NCI-H1092 treated with DMSO at 0.1 percent for 48 hours (cell line): ENCODE measurements around the gene NBEA.

Experiments
- DNase-seq: peaks from one replicate; lab custom pipeline; 2025; lab: John Stamatoyannopoulos, UW

Gene NBEA

DNA sequence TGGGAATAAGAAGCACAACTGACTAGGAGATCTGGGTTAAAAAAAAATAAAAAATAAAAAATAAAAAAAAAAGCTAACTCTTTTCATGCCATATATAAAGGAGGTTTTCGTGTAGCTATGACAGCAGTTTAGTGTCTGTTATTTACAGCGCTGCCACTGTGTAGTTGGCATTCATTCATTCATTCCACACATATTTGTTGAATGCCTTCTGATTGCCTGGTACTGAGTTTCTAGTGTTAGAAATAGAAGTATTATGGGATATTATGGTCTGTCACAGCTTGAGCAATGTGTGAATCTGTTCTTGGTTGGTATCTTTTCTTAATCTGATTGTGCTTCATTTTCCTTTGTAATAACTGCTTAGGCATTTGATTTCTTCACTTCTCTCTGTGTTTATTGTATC lies 237.4 kb downstream of the NBEA start:
- no peak for DNase-seq

- no peak for DNase-seq
Measured at GRCh38 chr13:35179920-35180663, 238.0 kb downstream of the NBEA start.

GRCh38 chr13:35190241-35190640 lies 248.2 kb downstream of the NBEA start:
- DNase-seq: no peak

GRCh38 chr13:35191883-35192282 lies 249.8 kb downstream of the NBEA start:
- DNase-seq: no peak

GRCh38 chr13:35198613-35199200 lies 256.6 kb downstream of the NBEA start:
- DNase-seq: no peak

DNA sequence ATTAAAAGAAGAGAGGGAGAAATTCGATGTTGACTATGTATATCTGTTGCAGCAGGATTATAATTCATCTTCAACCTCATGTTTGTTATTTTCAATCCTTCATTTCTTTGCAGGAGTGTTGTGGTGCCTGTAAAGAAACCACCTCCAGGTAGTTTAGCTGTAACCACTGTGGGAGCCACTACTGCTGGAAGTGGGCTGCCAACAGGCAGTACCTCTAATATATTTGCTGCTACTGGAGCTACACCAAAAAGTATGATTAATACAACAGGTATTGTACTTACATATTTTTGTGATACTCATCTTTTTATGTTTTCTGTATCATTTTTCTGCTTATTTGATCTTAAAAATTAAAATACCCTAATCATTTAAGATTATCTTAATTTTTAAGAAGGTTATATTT lies 266.5 kb downstream of the NBEA start:
- no peak for DNase-seq

- no peak for DNase-seq
Measured at GRCh38 chr13:35210261-35210660, 268.2 kb downstream of the NBEA start.

DNA sequence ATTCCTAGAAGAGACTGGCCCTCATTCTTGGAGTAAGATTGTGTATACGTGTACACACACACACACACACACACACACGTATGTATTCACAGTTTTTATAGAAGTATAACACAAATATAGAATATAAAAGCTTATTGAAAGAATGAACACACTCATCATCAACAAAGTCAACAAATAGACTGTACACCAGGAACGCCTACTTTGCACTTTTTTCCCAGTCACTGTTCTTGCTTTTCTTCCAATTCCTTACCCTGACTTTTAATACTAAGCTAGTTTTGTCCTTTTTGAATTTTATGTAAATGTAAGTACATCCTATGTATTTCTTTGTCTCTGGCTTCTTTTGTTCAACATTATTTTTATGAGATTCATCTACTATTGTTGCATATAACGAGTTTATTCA lies 269.9 kb downstream of the NBEA start:
- DNase-seq: no peak

GRCh38 chr13:35213911-35214310 lies 271.8 kb downstream of the NBEA start:
- DNase-seq: no peak

- no peak for DNase-seq
Measured at GRCh38 chr13:35216131-35216530, 274.1 kb downstream of the NBEA start.

DNA sequence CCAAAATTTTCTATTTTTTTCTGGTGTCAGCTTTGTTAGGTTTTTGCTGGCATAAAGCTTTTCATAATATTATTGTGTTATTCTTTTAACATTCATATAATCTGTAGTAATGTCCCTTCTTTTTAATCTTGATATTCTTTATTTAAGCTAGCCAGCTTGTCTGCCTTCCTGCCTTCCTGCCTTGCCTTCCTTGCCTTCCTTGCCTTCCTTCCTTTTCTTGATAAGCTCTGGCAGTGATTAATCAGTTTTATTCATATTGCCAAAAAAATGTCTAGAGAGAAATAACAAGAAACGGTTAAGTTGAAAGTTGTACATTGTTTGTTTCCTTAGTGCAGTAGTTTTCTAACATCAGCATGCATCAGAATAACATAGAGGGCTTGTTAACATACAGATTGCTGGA lies 277.0 kb downstream of the NBEA start:
- DNase-seq: no peak

DNA sequence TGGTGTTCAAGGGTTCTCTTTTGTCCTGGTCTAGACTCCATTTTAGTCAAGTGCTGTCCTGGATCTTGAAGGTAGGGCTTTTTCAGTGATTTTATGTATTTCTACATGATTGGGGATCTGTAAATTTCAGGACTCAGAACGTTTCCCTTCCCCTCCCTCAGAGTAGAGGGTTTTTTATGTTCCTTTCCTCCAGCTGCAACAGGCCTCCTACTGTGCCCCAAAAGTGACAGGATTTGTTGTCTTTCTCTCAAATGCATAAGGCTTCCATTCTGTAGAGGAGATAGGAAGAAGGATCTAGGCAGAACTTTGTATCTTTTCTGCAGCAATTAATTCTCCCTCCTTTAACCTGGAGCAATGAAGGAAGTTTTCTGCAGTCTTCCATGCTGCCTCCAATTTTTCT lies 283.1 kb downstream of the NBEA start:
- no peak for DNase-seq

GRCh38 chr13:35225582-35225981 lies 283.5 kb downstream of the NBEA start:
- no peak for DNase-seq

DNA sequence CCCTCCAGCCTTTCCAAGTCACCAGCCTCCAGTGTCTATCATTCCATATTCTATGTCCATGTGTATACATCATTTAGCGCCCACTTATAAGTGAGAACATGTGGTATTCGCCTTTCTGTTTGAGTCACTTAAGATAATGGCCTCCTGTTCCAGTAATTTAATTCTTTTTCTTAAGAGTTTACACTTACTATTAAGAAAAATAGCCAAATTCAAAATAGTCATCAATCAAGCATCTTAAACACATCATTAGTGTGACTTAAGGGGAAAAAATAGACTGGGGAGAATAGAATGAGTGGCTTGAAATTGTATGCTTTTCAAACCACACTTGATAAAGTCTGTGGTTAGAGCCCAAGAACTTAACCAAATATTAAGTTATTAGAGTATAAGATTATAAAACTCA lies 286.5 kb downstream of the NBEA start:
- no peak for DNase-seq

- no peak for DNase-seq
Measured at GRCh38 chr13:35231426-35231825, 289.4 kb downstream of the NBEA start.

- DNase-seq: no peak
Measured at GRCh38 chr13:35238274-35238673, 296.2 kb downstream of the NBEA start.

DNA sequence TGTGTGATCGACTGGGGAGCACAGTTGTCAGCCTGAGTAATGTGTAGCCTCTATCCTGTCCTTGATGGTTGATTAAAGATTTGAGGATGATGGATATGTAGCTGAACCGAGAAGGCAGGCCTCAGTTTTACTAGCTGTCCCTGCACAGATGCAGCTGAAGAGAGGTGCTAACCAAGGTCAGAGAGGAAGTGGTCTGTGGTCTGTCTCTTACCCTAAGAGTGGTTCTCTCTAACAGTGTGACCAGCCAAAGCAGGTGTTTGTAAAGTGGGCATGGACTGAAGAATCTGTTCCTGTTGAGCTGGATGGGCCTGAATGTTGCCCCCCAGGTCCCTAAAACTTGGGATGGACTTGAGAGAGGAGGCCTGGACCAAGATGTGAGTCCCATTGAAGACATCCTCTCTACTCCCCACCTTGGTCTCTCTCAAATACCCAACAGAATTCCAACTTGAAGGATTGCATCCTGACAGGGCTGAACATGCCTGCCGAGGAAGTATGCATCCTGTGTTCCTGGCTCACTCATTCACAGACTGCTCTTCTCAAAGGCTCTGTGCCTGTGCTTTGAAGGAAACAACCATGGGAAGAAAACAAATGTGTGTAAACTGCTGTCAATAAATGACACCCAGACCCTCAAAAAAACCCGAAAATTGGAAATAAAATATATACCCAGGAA lies 310.6 kb downstream of the NBEA start:
- no peak for DNase-seq

- DNase-seq: no peak
Measured at GRCh38 chr13:35255241-35255640, 313.2 kb downstream of the NBEA start.

- DNase-seq: no peak
Measured at GRCh38 chr13:35256459-35257148, 314.5 kb downstream of the NBEA start.

DNA sequence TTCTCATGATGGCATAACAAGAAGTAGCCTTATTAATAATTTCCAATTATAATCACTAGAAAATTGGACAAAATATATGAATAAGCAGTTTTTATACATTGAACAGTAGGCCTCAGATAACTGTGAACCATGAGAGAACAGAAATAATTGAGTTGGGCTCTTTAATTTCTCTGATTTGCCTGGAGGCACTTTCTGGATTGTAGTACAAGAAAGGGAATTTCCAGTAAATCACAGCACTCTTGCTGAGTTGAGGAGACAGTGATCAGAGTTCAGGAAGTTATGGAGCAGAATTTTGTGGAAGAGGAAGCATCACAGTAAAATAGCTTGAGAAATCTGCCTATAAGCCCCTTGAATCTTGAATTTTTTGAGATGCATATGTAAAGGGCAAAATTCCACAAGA lies 318.2 kb downstream of the NBEA start:
- DNase-seq: no peak

DNA sequence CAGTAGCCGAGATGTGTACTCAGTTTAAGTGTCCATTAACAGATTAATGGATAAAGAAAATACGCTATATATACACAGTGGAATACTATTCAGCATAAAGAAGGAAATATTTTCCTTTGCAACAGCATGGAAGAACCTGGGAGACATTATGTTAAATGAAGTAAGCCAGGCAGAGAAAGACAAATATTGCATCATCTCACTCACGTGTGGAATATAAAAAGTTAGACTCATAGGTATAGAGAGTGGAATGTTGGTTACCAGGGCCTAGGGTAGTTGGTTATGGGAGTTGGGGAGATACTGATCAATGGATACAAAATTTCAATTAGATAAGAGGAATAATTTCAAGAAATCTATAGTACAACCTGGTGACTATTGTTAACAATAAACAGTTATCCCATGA lies 324.3 kb downstream of the NBEA start:
- DNase-seq: no peak

GRCh38 chr13:35278917-35279316 lies 336.8 kb downstream of the NBEA start:
- no peak for DNase-seq

- no peak for DNase-seq
Measured at GRCh38 chr13:35279500-35279899, 337.4 kb downstream of the NBEA start.
